IMR-90 (cell line): Measurements from ENCODE around the gene MANSC4. TPM values are rescaled to one million over a fixed set of nuclear protein-coding genes. Genes with fewer than 3 reads are reported as not detected.

Experiments used
- ATAC-seq: fragments of 200-7000 bp; cut with Tn5 transposase; 2 replicates; pipeline ENCODE4 v1.9.1; 2020; ENCODE audit warnings: low read depth, mild to moderate bottlenecking, moderate library complexity
- BruUV-seq: library from RNA; stranded (reverse); fragments of 400-500 nt; replicated peaks from 2 replicates; lab custom pipeline; 2021; lab: Mats Ljungman, UMichigan
- CTCF ChIA-PET: fragments of 300-600 bp; formaldehyde crosslinking; extraction: SDS; loops from one replicate; lab custom pipeline; 2021; ENCODE audit warnings: antibody characterized with exemption; lab: Yijun Ruan, JAX
- POLR2A ChIA-PET: fragments of 300-600 bp; sonication (Branson Sonifier 250); formaldehyde crosslinking; loops from one replicate; lab custom pipeline; 2022; ENCODE audit warnings: antibody characterized with exemption; ENCODE audit not compliant: unreplicated experiment; lab: Charles Lee
- DNase-seq: peaks from one replicate; pipeline ENCODE4 v3.0.0; 2013
- H2AFZ ChIP-seq: replicated peaks from 2 replicates; pipeline ENCODE3; 2013; ENCODE audit warnings: low read length, mild to moderate bottlenecking; ENCODE audit not compliant: poor library complexity
- H2AK5ac ChIP-seq: 2 replicates; pipeline ENCODE4 v1.6.1; 2013; ENCODE audit warnings: low read depth, low read length, inconsistent platforms
- H2AK9ac ChIP-seq: replicated peaks from 2 replicates; pipeline ENCODE3; 2013; ENCODE audit warnings: mild to moderate bottlenecking, low read depth, low read length, moderate library complexity; ENCODE audit not compliant: poor library complexity
- H2BK120ac ChIP-seq: 2 replicates; pipeline ENCODE4 v1.6.1; 2013; ENCODE audit warnings: low read depth, low read length, inconsistent platforms
- H2BK15ac ChIP-seq: 3 replicates; pipeline ENCODE4 v1.6.1; 2013; ENCODE audit warnings: low read depth, low read length, inconsistent platforms
- H2BK20ac ChIP-seq: 2 replicates; pipeline ENCODE4 v1.6.1; 2013; ENCODE audit warnings: low read depth, mild to moderate bottlenecking, inconsistent platforms, low read length, moderate library complexity
- H2BK5ac ChIP-seq: 2 replicates; pipeline ENCODE4 v1.6.1; 2013; ENCODE audit warnings: mild to moderate bottlenecking, low read depth, low read length, inconsistent platforms; ENCODE audit not compliant: poor library complexity, severe bottlenecking
- H3K14ac ChIP-seq: replicated peaks from 2 replicates; pipeline ENCODE4 v1.6.1; 2013; ENCODE audit warnings: low read depth, low read length, inconsistent platforms
- H3K18ac ChIP-seq: 2 replicates; pipeline ENCODE4 v1.6.1; 2013; ENCODE audit warnings: low read depth, low read length, control low read depth
- H3K23ac ChIP-seq: 2 replicates; pipeline ENCODE4 v1.6.1; 2013; ENCODE audit warnings: low read depth, low read length, inconsistent platforms
- H3K27ac ChIP-seq: 2 replicates; pipeline ENCODE4 v1.5.1; 2013; ENCODE audit warnings: mild to moderate bottlenecking, control low read depth, low read length; ENCODE audit not compliant: insufficient read depth
- H3K27me3 ChIP-seq: 2 replicates; pipeline ENCODE4 v1.6.1; 2013; ENCODE audit warnings: low read length; ENCODE audit not compliant: control insufficient read depth, insufficient read depth
- H3K36me3 ChIP-seq: 2 replicates; pipeline ENCODE4 v1.6.1; 2013; ENCODE audit warnings: low read length, mixed read lengths; ENCODE audit not compliant: control insufficient read depth, insufficient read depth
- H3K4ac ChIP-seq: 2 replicates; pipeline ENCODE4 v1.6.1; 2013; ENCODE audit warnings: low read depth, low read length, inconsistent platforms
- H3K4me1 ChIP-seq: 2 replicates; pipeline ENCODE4 v1.6.1; 2013; ENCODE audit warnings: low read length, mixed read lengths; ENCODE audit not compliant: control insufficient read depth, insufficient read depth
- H3K4me2 ChIP-seq: 2 replicates; pipeline ENCODE4 v1.6.1; 2013; ENCODE audit warnings: low read depth, mild to moderate bottlenecking, control low read depth, low read length, moderate library complexity
- H3K4me3 ChIP-seq: 2 replicates; pipeline ENCODE4 v1.5.1; 2013; ENCODE audit warnings: low read depth, mild to moderate bottlenecking, control low read depth, low read length, moderate library complexity; ENCODE audit not compliant: insufficient read depth
- H3K56ac ChIP-seq: 2 replicates; pipeline ENCODE4 v1.6.1; 2013; ENCODE audit warnings: low read length, inconsistent platforms; ENCODE audit not compliant: insufficient read depth; ENCODE audit errors: extremely low read depth
- H3K79me1 ChIP-seq, 2 experiments: 2 replicates each; pipeline ENCODE4 v1.6.1; 2013; ENCODE audit warnings: low read length in 2 of 2, inconsistent platforms in 1 of 2, low read depth in 1 of 2
- H3K9ac ChIP-seq: 2 replicates; pipeline ENCODE4 v1.6.1; 2013; ENCODE audit warnings: low read depth, low read length, control low read depth
- H3K9me1 ChIP-seq: 2 replicates; pipeline ENCODE4 v1.6.1; 2013; ENCODE audit warnings: low read length, inconsistent platforms; ENCODE audit not compliant: insufficient read depth
- H3K9me3 ChIP-seq: 2 replicates; pipeline ENCODE4 v1.6.1; 2013; ENCODE audit warnings: low read length; ENCODE audit not compliant: control insufficient read depth, insufficient read depth
- H4K20me1 ChIP-seq: 2 replicates; pipeline ENCODE4 v1.6.1; 2013; ENCODE audit warnings: low read length, inconsistent platforms; ENCODE audit not compliant: insufficient read depth
- H4K5ac ChIP-seq: 2 replicates; pipeline ENCODE4 v1.6.1; 2013; ENCODE audit warnings: mild to moderate bottlenecking, low read depth, low read length, control low read depth
- H4K8ac ChIP-seq, 2 experiments: 2 replicates each; pipeline ENCODE4 v1.6.1; 2013; ENCODE audit warnings: low read depth in 2 of 2, low read length in 2 of 2, control low read depth in 1 of 2, inconsistent platforms in 1 of 2
- H4K91ac ChIP-seq: 2 replicates; pipeline ENCODE4 v1.6.1; 2013; ENCODE audit warnings: low read depth, low read length, inconsistent platforms; ENCODE audit not compliant: insufficient read depth
- FOS ChIP-seq: fragments of 150-350 bp; IDR thresholded peaks from 2 replicates; pipeline ENCODE4 v1.6.1; 2016; ENCODE audit warnings: low read depth, low read length
- MAFK ChIP-seq: IDR thresholded peaks from 2 replicates; pipeline ENCODE4 v1.6.1; 2012; ENCODE audit warnings: low read depth, low read length, improper control_type of control experiment
- MAZ ChIP-seq: IDR thresholded peaks from 2 replicates; pipeline ENCODE4 v1.6.1; 2012; ENCODE audit warnings: low read depth, mild to moderate bottlenecking, low read length, improper control_type of control experiment, moderate library complexity, borderline replicate concordance
- POLR2A ChIP-seq: IDR thresholded peaks from 2 replicates; pipeline ENCODE4 v1.6.1; 2012; ENCODE audit warnings: mild to moderate bottlenecking, low read depth, low read length
- WGBS, 2 experiments: methylation state at CpG; one replicate each; pipeline versions ENCODE4 v1.1.5 to v1.1.7; 2013; ENCODE audit warnings: missing lambda C conversion rate in 2 of 2; ENCODE audit not compliant: insufficient read length in 1 of 2; ENCODE audit errors: extremely low coverage in 2 of 2; 5-methylcytosine and 5-hydroxymethylcytosine counted together
- dilution Hi-C: fragments of 300-500 bp; cut with HindIII; formaldehyde crosslinking; loops from one replicate; pipeline ENCODE4 v1.14.3; 2018; ENCODE audit warnings: low sequenced_read_pairs; ENCODE audit not compliant: unreplicated experiment
- in situ Hi-C: fragments of 300-500 bp; cut with MboI; formaldehyde crosslinking; loops from 3 replicates; pipeline ENCODE4 v1.14.3; 2019; ENCODE audit warnings: low sequenced_read_pairs, inconsistent platforms, mixed read lengths
- intact Hi-C: fragments of 100-400 bp; cut with micrococcal nuclease; formaldehyde crosslinking; loops from 2 replicates; pipeline ENCODE4 v1.10.0; 2022
- polyA plus RNA-seq, 3 experiments: library from polyadenylated mRNA; depleted of rRNA; stranded (reverse); fragments of >200 nt; gene quantifications; 2 replicates each; pipeline ENCODE4 v1.2.3, GENCODE V29; 2012; ENCODE audit warnings: low replicate concordance in 1 of 3
- total RNA-seq: library from RNA; depleted of rRNA; stranded (reverse); fragments of >200 nt; gene quantifications from 2 replicates; pipeline ENCODE4 v1.2.3, GENCODE V29; 2012
- TF ChIP-seq, protein P1 (sequence below): conservative IDR thresholded peaks from 2 replicates; pipeline ENCODE4 v1.5.1; 2012; ENCODE audit warnings: mild to moderate bottlenecking, low read depth, low read length, improper control_type of control experiment

MANSC4 gene
- total and polyA plus RNA-seq, 2 of the 4 experiments (the other 2 are of a cell fraction), result not detected

DNA sequence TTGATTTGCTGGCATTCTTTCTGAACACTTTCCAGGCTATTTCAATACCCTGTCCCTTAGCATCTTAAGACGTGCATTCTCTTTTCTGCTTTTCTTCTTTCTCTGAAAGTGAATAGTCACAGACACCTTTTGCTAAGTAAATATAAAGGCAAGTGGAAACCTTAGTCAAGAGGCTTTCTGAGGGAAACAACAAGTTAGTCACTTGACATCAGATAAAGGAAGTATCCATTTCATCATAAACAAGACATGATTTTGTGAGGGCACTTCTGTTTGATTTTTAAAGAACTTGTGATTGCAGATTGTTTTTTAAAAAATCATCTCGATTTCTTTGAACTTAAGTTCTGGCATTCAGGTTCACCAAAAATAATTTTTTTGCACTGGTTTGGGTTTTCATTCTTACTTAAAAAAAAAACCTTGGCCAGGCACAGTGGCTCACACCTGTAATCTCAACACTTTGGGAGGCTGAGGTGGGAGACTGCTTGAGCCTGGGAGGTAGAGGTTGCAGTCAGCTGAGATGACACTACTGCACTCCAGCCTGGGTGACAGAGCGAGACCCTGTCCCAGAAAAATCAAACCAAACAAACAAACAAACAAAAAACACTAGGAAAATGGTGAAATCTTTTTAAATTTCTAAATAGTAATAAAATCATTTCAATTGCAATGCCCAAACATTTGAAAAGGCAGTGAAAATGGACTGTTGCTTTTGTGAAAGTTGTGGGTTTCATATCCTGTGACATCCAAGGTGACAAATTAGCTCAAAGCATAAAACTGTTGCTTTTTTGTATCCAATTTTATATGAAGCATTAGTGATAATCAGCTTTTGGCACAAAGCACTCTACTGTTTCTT lies 8.3 kb downstream of the MANSC4 start:
- Histone ChIP-seq H3K4me2 (no peak overlapping the region), H3K36me3 (no peaks in the 10 kb centered on the region), H3K23ac (no peak overlapping the region), H3K79me1 (no peaks in the 10 kb centered on the region), H3K4me3 (no peak overlapping the region), H3K56ac (no peak overlapping the region), H2BK5ac (no peak overlapping the region), H3K9ac (no peak overlapping the region), H4K8ac (no peak overlapping the region), H3K4me1 (peaks cover 7% of the 10 kb centered on the region), H3K27me3 (no peaks in the 10 kb centered on the region), H3K9me1 (no peaks in the 10 kb centered on the region), H2AK9ac (no peak overlapping the region), H3K4ac (no peak overlapping the region), H3K14ac (no peak overlapping the region), H2BK120ac (no peak overlapping the region), H3K27ac (no peak overlapping the region), H2BK15ac (no peak overlapping the region), H4K5ac (no peak overlapping the region), H4K91ac (no peak overlapping the region), H2AFZ (no peak overlapping the region), H4K20me1 (no peaks in the 10 kb centered on the region), H2BK20ac (no peak overlapping the region), H3K18ac (no peak overlapping the region), H2AK5ac (no peak overlapping the region), H3K9me3 (no peaks in the 10 kb centered on the region)
- ChIA-PET POLR2A (no interaction called here), CTCF (no interaction called here)
- WGBS, 2 experiments, result no CpG with 5 or more reads among the region's 3 CpGs
- in situ Hi-C loops, result no loop called here
- no TSS peak for BruUV-seq
- DNase-seq (no peak), ATAC-seq (no peak)
- no peak for TF ChIP-seq MAFK
- no peak for TF ChIP-seq MAZ
- TF ChIP-seq FOS, result no peak
- TF ChIP-seq POLR2A, result no peak
- TF ChIP-seq, protein P1, sequence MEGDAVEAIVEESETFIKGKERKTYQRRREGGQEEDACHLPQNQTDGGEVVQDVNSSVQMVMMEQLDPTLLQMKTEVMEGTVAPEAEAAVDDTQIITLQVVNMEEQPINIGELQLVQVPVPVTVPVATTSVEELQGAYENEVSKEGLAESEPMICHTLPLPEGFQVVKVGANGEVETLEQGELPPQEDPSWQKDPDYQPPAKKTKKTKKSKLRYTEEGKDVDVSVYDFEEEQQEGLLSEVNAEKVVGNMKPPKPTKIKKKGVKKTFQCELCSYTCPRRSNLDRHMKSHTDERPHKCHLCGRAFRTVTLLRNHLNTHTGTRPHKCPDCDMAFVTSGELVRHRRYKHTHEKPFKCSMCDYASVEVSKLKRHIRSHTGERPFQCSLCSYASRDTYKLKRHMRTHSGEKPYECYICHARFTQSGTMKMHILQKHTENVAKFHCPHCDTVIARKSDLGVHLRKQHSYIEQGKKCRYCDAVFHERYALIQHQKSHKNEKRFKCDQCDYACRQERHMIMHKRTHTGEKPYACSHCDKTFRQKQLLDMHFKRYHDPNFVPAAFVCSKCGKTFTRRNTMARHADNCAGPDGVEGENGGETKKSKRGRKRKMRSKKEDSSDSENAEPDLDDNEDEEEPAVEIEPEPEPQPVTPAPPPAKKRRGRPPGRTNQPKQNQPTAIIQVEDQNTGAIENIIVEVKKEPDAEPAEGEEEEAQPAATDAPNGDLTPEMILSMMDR, result no peak
- dilution Hi-C loops, result no loop called here
- intact Hi-C loops, result no loop called here
